ENCODE results near the gene PDE6D. TPM values are rescaled to one million over a fixed set of nuclear protein-coding genes. Genes with fewer than 3 reads are reported as not detected.
A peak's percentile ranks its signal among the peaks of the same experiment; 100 is the strongest.

PDE6D gene
- total RNA-seq, 2 experiments from 2014 or later = 25.6 to 27.1 TPM

DNA sequence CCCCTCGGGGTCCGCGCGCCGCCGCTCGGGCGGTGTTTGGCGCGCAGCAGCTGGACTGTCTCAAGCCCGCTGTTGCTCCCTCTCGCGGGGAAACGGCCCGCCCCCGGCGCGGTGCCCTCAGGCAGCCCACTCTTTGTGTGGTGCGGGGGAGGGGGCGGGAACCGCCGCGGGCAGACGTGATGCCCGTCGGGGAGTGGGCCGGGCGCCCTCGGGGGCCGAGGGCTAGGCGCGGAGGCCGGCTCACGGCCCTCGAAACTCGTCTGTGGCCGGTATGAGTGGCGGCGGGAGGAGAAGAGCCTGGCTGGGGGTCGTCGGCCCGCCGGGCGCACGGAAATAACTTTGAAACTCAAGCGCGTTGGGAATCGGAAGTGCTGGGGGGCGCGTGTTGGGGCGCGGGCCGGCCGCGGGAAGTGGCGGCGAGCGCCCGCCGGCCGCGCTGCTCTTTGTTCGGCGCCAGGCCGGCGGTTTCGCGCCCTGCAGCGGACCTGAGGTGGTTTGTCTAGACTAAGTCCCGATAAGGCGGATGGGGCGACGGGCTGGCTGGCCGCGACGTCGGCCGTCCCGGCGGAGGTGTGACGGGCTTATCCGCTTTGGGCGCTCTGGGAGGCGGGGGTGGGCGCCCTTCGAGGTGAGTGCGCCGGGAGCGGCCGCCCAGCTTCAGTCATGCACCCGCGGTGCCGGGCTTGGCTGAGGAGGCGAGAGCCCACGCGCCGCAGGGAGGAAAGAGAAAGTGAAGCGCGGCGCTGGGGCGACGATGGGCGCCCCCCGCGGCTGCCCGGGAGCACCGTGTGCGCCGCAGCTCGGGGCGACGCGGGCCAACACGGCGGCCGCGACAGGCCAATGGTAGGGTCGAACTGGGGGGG is 72.1 kb downstream of the PDE6D start:
- peaks cover 2% of the 10 kb centered on the region for H3K27me3 Mint-ChIP-seq (ENCODE audit: low read depth)
- intact Hi-C loops (cut with micrococcal nuclease) = loop anchor here (1.0 to 5.0 kb wide), 5 partner anchors 47 to 1487 kb away; partner anchors contain the start of gene PDE6D
- CTCF ChIA-PET = interaction anchor here (1.5 to 2.8 kb wide), 2 partner anchors 96 to 245 kb away, joined by 3 to 32 read pairs; partner anchors contain the start of gene NCL
- H3K4me1 Mint-ChIP-seq (ENCODE audit: low read depth) = peaks cover 34% of the 10 kb centered on the region
- H3K9me3 Mint-ChIP-seq = no peaks in the 10 kb centered on the region
- H3K4me3 Mint-ChIP-seq = peak overlapping the region; percentile 97
- peak overlapping the region; percentile 100 for H3K27ac Mint-ChIP-seq
- H3K36me3 Mint-ChIP-seq (ENCODE audit: low read depth) = peaks cover 44% of the 10 kb centered on the region
- DNase-seq = peak; percentile 46

DNA sequence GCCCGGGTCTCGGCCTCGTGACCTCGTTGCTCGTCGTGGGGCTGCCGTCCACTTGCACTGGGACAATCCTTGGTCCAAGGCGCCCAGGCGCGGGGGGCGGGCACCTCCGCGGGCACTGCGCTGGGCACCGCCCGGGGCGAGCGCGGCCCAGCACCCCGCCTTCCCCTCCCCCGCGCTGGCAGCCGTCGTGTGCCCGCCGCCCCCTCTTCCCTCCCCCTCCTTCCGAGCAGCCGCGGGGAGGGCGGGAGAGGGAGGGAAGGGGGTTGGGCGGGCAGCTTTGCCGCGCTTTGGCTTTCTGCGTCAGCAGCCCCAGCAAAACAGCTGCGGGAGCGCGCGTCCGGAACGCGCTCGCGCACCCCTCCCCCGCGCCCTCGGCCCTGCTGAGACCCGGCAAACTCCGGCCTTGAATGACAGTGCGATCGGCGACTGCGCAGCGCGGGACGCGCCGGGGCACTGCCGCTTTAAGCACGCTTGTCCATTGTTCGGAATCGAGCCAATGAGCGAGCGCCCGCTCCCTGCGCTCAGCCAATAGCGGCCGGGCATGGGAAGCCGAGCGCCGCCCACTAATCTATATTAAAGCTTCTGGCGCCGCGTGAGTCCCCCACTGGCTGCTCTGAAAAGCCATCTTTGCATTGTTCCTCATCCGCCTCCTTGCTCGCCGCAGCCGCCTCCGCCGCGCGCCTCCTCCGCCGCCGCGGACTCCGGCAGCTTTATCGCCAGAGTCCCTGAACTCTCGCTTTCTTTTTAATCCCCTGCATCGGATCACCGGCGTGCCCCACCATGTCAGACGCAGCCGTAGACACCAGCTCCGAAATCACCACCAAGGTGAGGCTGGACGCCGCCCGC is 72.9 kb downstream of the PDE6D start, which contains the start of gene PTMA:
Gene PTMA, plus strand, starts transcription at position 599 of the 846 bp plus-strand sequence. Its CDS starts 182 bp downstream, at position 781.
- Mint-ChIP-seq H3K4me3 (peak within 1 kb of the TSS; percentile 97), H3K27me3 (ENCODE audit: low read depth) (peaks cover 2% of the 10 kb centered on the region), H3K36me3 (ENCODE audit: low read depth) (peaks cover 39% of the 10 kb centered on the region), H3K27ac (peak within 1 kb of the TSS; percentile 100), H3K9me3 (no peaks in the 10 kb centered on the region), H3K4me1 (ENCODE audit: low read depth) (peaks cover 26% of the 10 kb centered on the region)
- CTCF ChIA-PET = interaction anchor here (2.4 to 2.8 kb wide), 2 partner anchors 8 to 95 kb away, joined by 18 to 32 read pairs; no protein-coding TSS in a partner anchor
- intact Hi-C loops (cut with micrococcal nuclease) = loop anchor here (1.0 to 5.0 kb wide), 8 partner anchors 46 to 1486 kb away; partner anchors contain the start of genes NCL, PDE6D and PSMD1
- peak; percentile 99 for DNase-seq

DNA sequence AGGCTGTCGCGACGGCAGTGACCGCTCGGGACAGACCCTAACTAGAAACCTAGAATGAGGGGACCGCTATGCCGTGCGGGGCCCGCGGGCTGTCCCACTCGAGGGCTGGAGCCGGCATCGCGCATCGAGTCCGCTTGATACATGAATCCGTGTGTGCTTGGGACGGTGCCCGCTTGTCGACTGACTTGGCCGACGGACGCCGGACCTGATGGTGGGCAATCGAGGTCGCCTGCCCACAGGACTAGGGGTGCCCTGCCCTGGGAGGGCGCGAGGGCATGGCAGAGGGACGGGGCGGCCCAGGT is 73.5 kb downstream of the PDE6D start:
- Mint-ChIP-seq H3K27me3 (ENCODE audit: low read depth) (peaks cover 2% of the 10 kb centered on the region), H3K4me3 (peak overlapping the region; percentile 91), H3K36me3 (ENCODE audit: low read depth) (peaks cover 37% of the 10 kb centered on the region), H3K27ac (peak overlapping the region; percentile 100), H3K4me1 (ENCODE audit: low read depth) (peaks cover 24% of the 10 kb centered on the region), H3K9me3 (no peaks in the 10 kb centered on the region)
- CTCF ChIA-PET = interaction anchor here (0.7 to 2.8 kb wide), 5 partner anchors 9 to 94 kb away, joined by 3 to 32 read pairs (median 9); no protein-coding TSS in a partner anchor
- DNase-seq = peak; percentile 62
- intact Hi-C loops (cut with micrococcal nuclease) = loop anchor here (1.0 to 5.0 kb wide), 5 partner anchors 193 to 1485 kb away; partner anchors contain the start of genes NCL and PSMD1

DNA sequence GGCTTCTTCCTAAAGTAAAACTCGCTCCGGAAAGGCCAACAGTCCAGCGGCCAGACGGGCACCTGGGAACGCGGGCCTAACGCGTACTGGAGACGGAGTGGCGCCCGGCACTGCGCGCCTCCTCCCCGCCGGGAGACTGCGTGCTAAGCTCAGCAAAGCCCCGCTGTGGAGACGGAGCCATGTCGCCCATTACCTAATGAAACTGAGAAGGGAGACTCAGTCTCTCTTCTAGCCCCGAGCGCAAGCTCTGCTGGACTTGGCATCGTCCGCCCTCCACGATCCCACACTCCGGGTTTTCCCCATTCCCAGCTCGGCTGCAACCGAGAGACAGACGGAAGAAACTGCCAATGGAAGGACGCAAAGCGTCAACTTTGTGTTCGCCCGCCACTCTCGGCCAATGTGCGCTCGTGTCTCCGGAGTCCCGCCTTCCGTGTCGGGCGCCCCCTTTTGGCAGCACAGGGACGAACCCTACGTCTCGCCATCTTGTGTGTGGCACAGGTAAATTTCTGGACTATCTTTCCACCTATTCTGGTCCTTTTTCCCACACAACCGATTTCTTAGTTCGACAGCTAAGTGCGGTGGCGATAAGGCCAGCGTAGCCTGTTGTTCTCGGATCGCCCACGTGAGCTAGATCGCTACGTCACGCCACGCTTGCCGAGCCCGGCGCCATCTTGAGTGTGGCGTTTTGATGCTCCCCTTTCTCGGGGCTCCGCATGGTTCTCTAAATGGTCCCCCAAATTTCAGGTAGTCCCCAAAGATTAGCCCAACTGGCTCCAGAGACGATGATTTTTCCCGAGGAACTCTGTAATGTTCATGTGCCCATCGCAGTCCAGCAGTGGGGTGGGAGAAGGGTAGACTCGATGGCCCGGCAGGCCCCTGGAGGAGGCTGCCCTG is 74.1 kb downstream of the PDE6D start:
- Mint-ChIP-seq H3K9me3 (no peaks in the 10 kb centered on the region), H3K27ac (peak overlapping the region; percentile 100), H3K27me3 (ENCODE audit: low read depth) (peaks cover 2% of the 10 kb centered on the region), H3K4me1 (ENCODE audit: low read depth) (peaks cover 18% of the 10 kb centered on the region), H3K4me3 (peak overlapping the region; percentile 91), H3K36me3 (ENCODE audit: low read depth) (peaks cover 31% of the 10 kb centered on the region)
- CTCF ChIA-PET = interaction anchor here (0.6 to 2.8 kb wide), 10 partner anchors 9 to 574 kb away, joined by 3 to 32 read pairs (median 5); no protein-coding TSS in a partner anchor
- intact Hi-C loops (cut with micrococcal nuclease) = loop anchor here (1.0 to 5.0 kb wide), 6 partner anchors 7 to 1485 kb away; partner anchors contain the start of genes NCL and PSMD1
- DNase-seq = peak; percentile 98

DNA sequence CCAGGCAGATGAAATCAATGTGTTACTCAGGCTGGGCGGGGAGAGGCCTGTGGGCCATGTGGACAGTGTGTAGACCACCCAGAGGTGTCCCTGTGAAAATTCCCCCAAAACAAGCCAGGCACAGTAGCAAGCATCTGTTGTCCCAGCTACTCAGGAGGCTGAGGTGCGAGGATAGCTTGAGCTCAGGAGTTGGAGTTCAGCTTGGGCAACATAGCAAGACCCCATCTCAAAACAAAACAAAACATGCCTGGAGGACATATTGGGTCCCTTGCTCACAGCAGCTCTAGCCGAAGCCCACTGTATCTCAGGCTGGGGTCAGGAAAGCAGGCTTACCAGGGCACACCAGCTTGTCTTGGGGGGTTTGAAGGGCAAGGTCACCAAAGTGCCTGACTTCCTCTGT is 77.1 kb downstream of the PDE6D start:
- H3K4me1 Mint-ChIP-seq (ENCODE audit: low read depth) = peaks cover 12% of the 10 kb centered on the region
- H3K9me3 Mint-ChIP-seq = no peaks in the 10 kb centered on the region
- intact Hi-C loops (cut with micrococcal nuclease) = no loop called here
- H3K27me3 Mint-ChIP-seq (ENCODE audit: low read depth) = peaks cover 2% of the 10 kb centered on the region
- no peak overlapping the region for H3K27ac Mint-ChIP-seq
- H3K36me3 Mint-ChIP-seq (ENCODE audit: low read depth) = peaks cover 10% of the 10 kb centered on the region
- no peak for DNase-seq
- H3K4me3 Mint-ChIP-seq = peak overlapping the region; percentile 26
- CTCF ChIA-PET = interaction anchor here (0.6 to 4.7 kb wide), 8 partner anchors 9 to 56 kb away, joined by 3 to 44 read pairs (median 5); no protein-coding TSS in a partner anchor

DNA sequence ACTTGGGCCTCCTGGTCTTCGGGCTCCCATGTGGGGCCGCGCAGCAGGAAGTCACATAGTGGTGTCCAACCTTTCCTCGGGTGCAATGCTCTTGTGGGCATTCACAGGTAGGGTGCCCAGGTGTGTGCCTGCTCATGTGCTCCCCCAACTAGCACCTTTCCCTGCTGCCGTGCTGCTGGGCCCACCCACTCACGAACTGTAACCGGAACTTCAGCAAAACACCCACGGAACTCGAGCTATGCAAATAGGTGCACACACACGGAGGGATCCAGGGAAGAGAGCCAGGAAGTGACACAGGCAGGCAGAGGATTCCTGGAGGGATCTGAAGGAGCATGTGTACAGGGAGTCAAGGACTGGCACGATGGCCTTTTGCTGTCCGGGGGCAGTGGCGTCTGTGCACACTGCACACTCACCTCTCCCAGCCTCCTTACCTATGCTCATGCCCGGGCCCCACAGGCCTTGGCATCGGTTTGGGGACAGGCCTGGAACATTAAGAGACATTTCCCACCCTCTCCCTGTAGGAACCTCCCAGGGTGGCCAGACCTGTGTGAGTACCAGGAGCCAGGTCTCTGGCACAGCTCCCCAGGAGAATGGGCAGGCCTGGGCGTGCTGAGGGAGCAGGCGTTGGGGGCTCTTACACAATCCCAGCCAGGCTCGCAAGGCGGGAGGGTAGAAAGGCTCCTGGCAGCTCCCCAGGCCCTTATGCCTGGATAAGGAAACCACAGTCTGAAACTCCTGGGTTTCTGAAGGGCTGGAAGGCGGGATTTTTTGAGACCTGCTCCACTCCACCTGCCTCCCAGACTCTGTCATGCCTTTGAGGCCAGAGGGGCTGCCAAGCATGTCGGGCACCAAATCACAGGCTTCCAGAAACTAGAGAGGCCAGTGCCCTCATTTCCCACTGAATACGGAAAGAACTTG is 79.4 kb downstream of the PDE6D start:
- peaks cover 12% of the 10 kb centered on the region for H3K4me1 Mint-ChIP-seq (ENCODE audit: low read depth)

DNA sequence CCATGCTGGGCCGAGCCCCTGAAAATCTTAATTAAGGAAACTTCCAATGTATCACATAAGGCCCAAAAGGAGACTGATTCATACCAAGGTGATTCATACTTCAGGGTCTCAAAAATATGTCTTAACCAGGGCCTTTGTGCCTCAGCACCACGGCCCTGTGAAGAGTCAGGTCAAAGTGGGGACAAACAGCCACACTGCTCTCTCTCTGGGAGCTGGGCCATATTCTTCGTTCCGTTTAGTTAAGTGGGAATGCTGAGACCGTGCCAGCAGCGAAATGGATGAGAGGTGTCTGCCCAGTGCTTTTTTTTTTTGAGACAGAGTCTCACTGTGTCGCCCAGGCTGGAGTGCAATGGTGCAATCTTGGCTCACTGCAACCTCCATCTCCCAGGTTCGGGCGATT is 82.1 kb downstream of the PDE6D start:
- Mint-ChIP-seq H3K4me3 (no peak overlapping the region), H3K9me3 (no peaks in the 10 kb centered on the region), H3K27ac (no peak overlapping the region), H3K36me3 (ENCODE audit: low read depth) (no peaks in the 10 kb centered on the region), H3K27me3 (ENCODE audit: low read depth) (no peaks in the 10 kb centered on the region), H3K4me1 (ENCODE audit: low read depth) (peaks cover under 1% of the 10 kb centered on the region)
- intact Hi-C loops (cut with micrococcal nuclease) = no loop called here
- no peak for DNase-seq
- CTCF ChIA-PET = interaction anchor here (1.0 to 1.5 kb wide), 3 partner anchors 16 to 26 kb away, joined by 3 to 4 read pairs (median 3); no protein-coding TSS in a partner anchor

More for the DNA sequence above, 79.4 kb downstream of the PDE6D start:
- CTCF ChIA-PET = interaction anchor here (0.7 to 4.7 kb wide), 5 partner anchors 10 to 17 kb away, joined by 3 to 44 read pairs (median 6); no protein-coding TSS in a partner anchor
- no peaks in the 10 kb centered on the region for H3K9me3 Mint-ChIP-seq
- intact Hi-C loops (cut with micrococcal nuclease) = no loop called here
- no peak overlapping the region for H3K4me3 Mint-ChIP-seq
- no peaks in the 10 kb centered on the region for H3K27me3 Mint-ChIP-seq (ENCODE audit: low read depth)
- DNase-seq = no peak
- no peak overlapping the region for H3K27ac Mint-ChIP-seq
- peaks cover 7% of the 10 kb centered on the region for H3K36me3 Mint-ChIP-seq (ENCODE audit: low read depth)

DNA sequence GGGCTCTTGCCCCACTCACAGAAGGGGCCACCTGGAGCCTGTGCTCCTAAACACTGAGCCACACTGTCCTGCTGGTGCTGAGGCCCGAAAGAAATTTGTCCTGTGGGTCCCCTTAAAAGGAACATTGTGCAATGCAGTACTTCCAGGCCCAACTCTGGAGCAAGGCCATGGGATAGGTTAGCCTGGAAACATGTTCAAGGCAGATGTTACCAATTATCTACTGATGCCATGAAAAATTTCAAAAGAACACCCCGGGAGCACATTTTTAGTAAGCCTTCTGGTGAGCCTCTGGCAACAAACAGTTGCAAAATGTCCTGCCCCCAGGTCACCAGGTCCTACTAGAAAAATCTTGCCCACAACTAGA is 85.1 kb downstream of the PDE6D start:
- no peaks in the 10 kb centered on the region for H3K9me3 Mint-ChIP-seq
- CTCF ChIA-PET = interaction anchor here (1.0 to 5.3 kb wide), 3 partner anchors 18 to 21 kb away, joined by 4 to 27 read pairs (median 17); no protein-coding TSS in a partner anchor
- intact Hi-C loops (cut with micrococcal nuclease) = no loop called here

DNA sequence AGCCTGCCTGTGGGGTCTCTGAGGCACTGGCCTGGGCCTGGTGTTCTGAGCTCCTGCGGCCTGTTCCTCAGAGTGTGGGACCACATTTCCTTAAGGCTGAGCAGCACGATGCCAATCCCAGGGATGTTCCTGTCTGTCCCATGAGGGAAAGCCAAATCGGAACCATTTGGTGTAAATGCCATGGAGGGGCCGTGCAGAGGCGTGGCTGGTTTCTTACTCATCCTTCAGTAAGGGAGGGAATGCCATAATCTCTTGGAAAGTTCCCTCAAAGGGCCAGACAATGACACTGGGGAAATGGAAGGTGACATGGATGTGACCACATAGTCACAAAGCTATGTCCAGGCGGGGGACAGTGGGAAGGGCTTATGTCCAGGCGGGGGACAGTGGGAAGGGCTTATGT is 87.1 kb downstream of the PDE6D start:
- CTCF ChIA-PET = interaction anchor here (0.9 to 5.3 kb wide), 4 partner anchors 10 to 20 kb away, joined by 3 to 27 read pairs (median 4); no protein-coding TSS in a partner anchor
- H3K27ac Mint-ChIP-seq = no peak overlapping the region
- H3K9me3 Mint-ChIP-seq = no peaks in the 10 kb centered on the region
- no peaks in the 10 kb centered on the region for H3K4me1 Mint-ChIP-seq (ENCODE audit: low read depth)
- H3K27me3 Mint-ChIP-seq (ENCODE audit: low read depth) = no peaks in the 10 kb centered on the region
- no peak overlapping the region for H3K4me3 Mint-ChIP-seq
- no peak for DNase-seq
- H3K36me3 Mint-ChIP-seq (ENCODE audit: low read depth) = no peaks in the 10 kb centered on the region
- intact Hi-C loops (cut with micrococcal nuclease) = no loop called here

More for the DNA sequence above, 85.1 kb downstream of the PDE6D start:
- Mint-ChIP-seq H3K27ac (no peak overlapping the region), H3K4me1 (ENCODE audit: low read depth) (no peaks in the 10 kb centered on the region), H3K36me3 (ENCODE audit: low read depth) (no peaks in the 10 kb centered on the region), H3K27me3 (ENCODE audit: low read depth) (no peaks in the 10 kb centered on the region), H3K4me3 (no peak overlapping the region)
- no peak for DNase-seq

DNA sequence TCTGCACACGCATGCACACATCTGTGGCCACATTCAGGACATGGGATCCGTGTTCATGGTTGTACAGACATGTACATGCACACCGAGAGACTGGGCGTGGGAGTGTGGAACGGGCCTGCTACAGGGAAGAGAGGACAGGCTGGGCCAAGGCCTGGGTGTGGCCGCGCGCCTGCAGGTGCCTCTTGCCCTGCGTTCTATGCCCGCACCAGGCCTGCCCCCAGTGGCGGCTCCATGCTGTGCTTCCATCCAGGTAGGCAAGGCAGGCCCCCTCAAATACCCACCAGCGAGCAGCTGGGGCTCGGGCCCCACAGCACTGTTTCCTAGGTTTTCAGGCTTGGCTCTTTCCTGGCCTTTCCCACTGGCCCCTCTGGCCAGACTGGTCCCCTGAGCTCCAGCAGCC is 88.2 kb downstream of the PDE6D start:
- CTCF ChIA-PET = interaction anchor here (0.9 to 5.3 kb wide), 3 partner anchors 9 to 21 kb away, joined by 4 to 27 read pairs (median 4); no protein-coding TSS in a partner anchor
- Mint-ChIP-seq H3K36me3 (ENCODE audit: low read depth) (no peaks in the 10 kb centered on the region), H3K27me3 (ENCODE audit: low read depth) (no peaks in the 10 kb centered on the region), H3K4me3 (no peak overlapping the region), H3K9me3 (no peaks in the 10 kb centered on the region), H3K4me1 (ENCODE audit: low read depth) (no peaks in the 10 kb centered on the region), H3K27ac (no peak overlapping the region)
- intact Hi-C loops (cut with micrococcal nuclease) = no loop called here
- no peak for DNase-seq

Data from activated naive CD4-positive, alpha-beta T cell treated with anti-CD3 and anti-CD28 coated beads for 36 hours (primary cell).